IMR-90 (cell line): ENCODE measurements around the gene MYH11. TPM values are rescaled to one million over a fixed set of nuclear protein-coding genes. Genes with fewer than 3 reads are reported as not detected.

Experiments used
- ATAC-seq: fragments of 200-7000 bp; cut with Tn5 transposase; 2 replicates; pipeline ENCODE4 v1.9.1; 2020; ENCODE audit warnings: low read depth, mild to moderate bottlenecking, moderate library complexity
- BruUV-seq: library from RNA; stranded (reverse); fragments of 400-500 nt; replicated peaks from 2 replicates; lab custom pipeline; 2021; lab: Mats Ljungman, UMichigan
- CTCF ChIA-PET: fragments of 300-600 bp; formaldehyde crosslinking; extraction: SDS; loops from one replicate; lab custom pipeline; 2021; ENCODE audit warnings: antibody characterized with exemption; lab: Yijun Ruan, JAX
- POLR2A ChIA-PET: fragments of 300-600 bp; sonication (Branson Sonifier 250); formaldehyde crosslinking; loops from one replicate; lab custom pipeline; 2022; ENCODE audit warnings: antibody characterized with exemption; ENCODE audit not compliant: unreplicated experiment; lab: Charles Lee
- DNase-seq: peaks from one replicate; pipeline ENCODE4 v3.0.0; 2013
- H2AFZ ChIP-seq: replicated peaks from 2 replicates; pipeline ENCODE3; 2013; ENCODE audit warnings: low read length, mild to moderate bottlenecking; ENCODE audit not compliant: poor library complexity
- H2AK5ac ChIP-seq: 2 replicates; pipeline ENCODE4 v1.6.1; 2013; ENCODE audit warnings: low read depth, low read length, inconsistent platforms
- H2AK9ac ChIP-seq: replicated peaks from 2 replicates; pipeline ENCODE3; 2013; ENCODE audit warnings: mild to moderate bottlenecking, low read depth, low read length, moderate library complexity; ENCODE audit not compliant: poor library complexity
- H2BK120ac ChIP-seq: 2 replicates; pipeline ENCODE4 v1.6.1; 2013; ENCODE audit warnings: low read depth, low read length, inconsistent platforms
- H2BK15ac ChIP-seq: 3 replicates; pipeline ENCODE4 v1.6.1; 2013; ENCODE audit warnings: low read depth, low read length, inconsistent platforms
- H2BK20ac ChIP-seq: 2 replicates; pipeline ENCODE4 v1.6.1; 2013; ENCODE audit warnings: low read depth, mild to moderate bottlenecking, inconsistent platforms, low read length, moderate library complexity
- H2BK5ac ChIP-seq: 2 replicates; pipeline ENCODE4 v1.6.1; 2013; ENCODE audit warnings: mild to moderate bottlenecking, low read depth, low read length, inconsistent platforms; ENCODE audit not compliant: poor library complexity, severe bottlenecking
- H3K14ac ChIP-seq: replicated peaks from 2 replicates; pipeline ENCODE4 v1.6.1; 2013; ENCODE audit warnings: low read depth, low read length, inconsistent platforms
- H3K18ac ChIP-seq: 2 replicates; pipeline ENCODE4 v1.6.1; 2013; ENCODE audit warnings: low read depth, low read length, control low read depth
- H3K23ac ChIP-seq: 2 replicates; pipeline ENCODE4 v1.6.1; 2013; ENCODE audit warnings: low read depth, low read length, inconsistent platforms
- H3K27ac ChIP-seq: 2 replicates; pipeline ENCODE4 v1.5.1; 2013; ENCODE audit warnings: mild to moderate bottlenecking, control low read depth, low read length; ENCODE audit not compliant: insufficient read depth
- H3K27me3 ChIP-seq: 2 replicates; pipeline ENCODE4 v1.6.1; 2013; ENCODE audit warnings: low read length; ENCODE audit not compliant: control insufficient read depth, insufficient read depth
- H3K36me3 ChIP-seq: 2 replicates; pipeline ENCODE4 v1.6.1; 2013; ENCODE audit warnings: low read length, mixed read lengths; ENCODE audit not compliant: control insufficient read depth, insufficient read depth
- H3K4ac ChIP-seq: 2 replicates; pipeline ENCODE4 v1.6.1; 2013; ENCODE audit warnings: low read depth, low read length, inconsistent platforms
- H3K4me1 ChIP-seq: 2 replicates; pipeline ENCODE4 v1.6.1; 2013; ENCODE audit warnings: low read length, mixed read lengths; ENCODE audit not compliant: control insufficient read depth, insufficient read depth
- H3K4me2 ChIP-seq: 2 replicates; pipeline ENCODE4 v1.6.1; 2013; ENCODE audit warnings: low read depth, mild to moderate bottlenecking, control low read depth, low read length, moderate library complexity
- H3K4me3 ChIP-seq: 2 replicates; pipeline ENCODE4 v1.5.1; 2013; ENCODE audit warnings: low read depth, mild to moderate bottlenecking, control low read depth, low read length, moderate library complexity; ENCODE audit not compliant: insufficient read depth
- H3K56ac ChIP-seq: 2 replicates; pipeline ENCODE4 v1.6.1; 2013; ENCODE audit warnings: low read length, inconsistent platforms; ENCODE audit not compliant: insufficient read depth; ENCODE audit errors: extremely low read depth
- H3K79me1 ChIP-seq, 2 experiments: 2 replicates each; pipeline ENCODE4 v1.6.1; 2013; ENCODE audit warnings: low read length in 2 of 2, inconsistent platforms in 1 of 2, low read depth in 1 of 2
- H3K9ac ChIP-seq: 2 replicates; pipeline ENCODE4 v1.6.1; 2013; ENCODE audit warnings: low read depth, low read length, control low read depth
- H3K9me1 ChIP-seq: 2 replicates; pipeline ENCODE4 v1.6.1; 2013; ENCODE audit warnings: low read length, inconsistent platforms; ENCODE audit not compliant: insufficient read depth
- H3K9me3 ChIP-seq: 2 replicates; pipeline ENCODE4 v1.6.1; 2013; ENCODE audit warnings: low read length; ENCODE audit not compliant: control insufficient read depth, insufficient read depth
- H4K20me1 ChIP-seq: 2 replicates; pipeline ENCODE4 v1.6.1; 2013; ENCODE audit warnings: low read length, inconsistent platforms; ENCODE audit not compliant: insufficient read depth
- H4K5ac ChIP-seq: 2 replicates; pipeline ENCODE4 v1.6.1; 2013; ENCODE audit warnings: mild to moderate bottlenecking, low read depth, low read length, control low read depth
- H4K8ac ChIP-seq, 2 experiments: 2 replicates each; pipeline ENCODE4 v1.6.1; 2013; ENCODE audit warnings: low read depth in 2 of 2, low read length in 2 of 2, control low read depth in 1 of 2, inconsistent platforms in 1 of 2
- H4K91ac ChIP-seq: 2 replicates; pipeline ENCODE4 v1.6.1; 2013; ENCODE audit warnings: low read depth, low read length, inconsistent platforms; ENCODE audit not compliant: insufficient read depth
- BHLHE40 ChIP-seq: fragments of 150-350 bp; IDR thresholded peaks from 2 replicates; pipeline ENCODE4 v1.6.1; 2016; ENCODE audit warnings: mild to moderate bottlenecking, low read depth, low read length
- CHD1 ChIP-seq: IDR thresholded peaks from 2 replicates; pipeline ENCODE4 v1.6.1; 2012; ENCODE audit warnings: low read depth, low read length, improper control_type of control experiment
- CTCF ChIP-seq: conservative IDR thresholded peaks from 2 replicates; pipeline ENCODE4 v1.5.1; 2012; ENCODE audit warnings: mild to moderate bottlenecking, low read depth, low read length, improper control_type of control experiment
- MAZ ChIP-seq: IDR thresholded peaks from 2 replicates; pipeline ENCODE4 v1.6.1; 2012; ENCODE audit warnings: low read depth, mild to moderate bottlenecking, low read length, improper control_type of control experiment, moderate library complexity, borderline replicate concordance
- POLR2A ChIP-seq: IDR thresholded peaks from 2 replicates; pipeline ENCODE4 v1.6.1; 2012; ENCODE audit warnings: mild to moderate bottlenecking, low read depth, low read length
- WGBS, 2 experiments: methylation state at CpG; one replicate each; pipeline versions ENCODE4 v1.1.5 to v1.1.7; 2013; ENCODE audit warnings: missing lambda C conversion rate in 2 of 2; ENCODE audit not compliant: insufficient read length in 1 of 2; ENCODE audit errors: extremely low coverage in 2 of 2; 5-methylcytosine and 5-hydroxymethylcytosine counted together
- dilution Hi-C: fragments of 300-500 bp; cut with HindIII; formaldehyde crosslinking; loops from one replicate; pipeline ENCODE4 v1.14.3; 2018; ENCODE audit warnings: low sequenced_read_pairs; ENCODE audit not compliant: unreplicated experiment
- in situ Hi-C: fragments of 300-500 bp; cut with MboI; formaldehyde crosslinking; loops from 3 replicates; pipeline ENCODE4 v1.14.3; 2019; ENCODE audit warnings: low sequenced_read_pairs, inconsistent platforms, mixed read lengths
- intact Hi-C: fragments of 100-400 bp; cut with micrococcal nuclease; formaldehyde crosslinking; loops from 2 replicates; pipeline ENCODE4 v1.10.0; 2022
- polyA plus RNA-seq, 3 experiments: library from polyadenylated mRNA; depleted of rRNA; stranded (reverse); fragments of >200 nt; gene quantifications; 2 replicates each; pipeline ENCODE4 v1.2.3, GENCODE V29; 2012; ENCODE audit warnings: low replicate concordance in 1 of 3
- total RNA-seq: library from RNA; depleted of rRNA; stranded (reverse); fragments of >200 nt; gene quantifications from 2 replicates; pipeline ENCODE4 v1.2.3, GENCODE V29; 2012
- TF ChIP-seq, protein P1 (sequence below): fragments of 150-350 bp; IDR thresholded peaks from 2 replicates; pipeline ENCODE4 v1.6.1; 2017; ENCODE audit warnings: mild to moderate bottlenecking, antibody characterized with exemption, low read length, low read depth

Gene MYH11
- total and polyA plus RNA-seq, 2 of the 4 experiments (the other 2 are of a cell fraction): under 0.01 to 0.12 TPM

- Histone ChIP-seq H2BK20ac (no peak overlapping the region), H3K9me1 (no peaks in the 10 kb centered on the region), H2AK5ac (no peak overlapping the region), H3K4me3 (no peak overlapping the region), H3K27me3 (no peaks in the 10 kb centered on the region), H3K4me2 (no peak overlapping the region), H3K14ac (no peak overlapping the region), H3K9me3 (no peaks in the 10 kb centered on the region), H2BK15ac (no peak overlapping the region), H4K91ac (no peak overlapping the region), H3K4me1 (peaks cover 2% of the 10 kb centered on the region; the same call in 1 of the 2 replicates), H4K20me1 (no peaks in the 10 kb centered on the region), H3K27ac (no peak overlapping the region), H2AK9ac (no peak overlapping the region), H3K79me1 (no peaks in the 10 kb centered on the region), H2BK5ac (no peak overlapping the region), H2BK120ac (no peak overlapping the region), H4K8ac (no peak overlapping the region), H3K9ac (no peak overlapping the region), H3K56ac (no peak overlapping the region), H3K18ac (no peak overlapping the region), H3K4ac (no peak overlapping the region), H2AFZ (no peak overlapping the region), H3K36me3 (no peaks in the 10 kb centered on the region), H3K23ac (no peak overlapping the region), H4K5ac (no peak overlapping the region)
- TF ChIP-seq MAZ (no peak), CTCF (no peak), POLR2A (no peak), CHD1 (no peak), BHLHE40 (no peak)
- TF ChIP-seq, protein P1, sequence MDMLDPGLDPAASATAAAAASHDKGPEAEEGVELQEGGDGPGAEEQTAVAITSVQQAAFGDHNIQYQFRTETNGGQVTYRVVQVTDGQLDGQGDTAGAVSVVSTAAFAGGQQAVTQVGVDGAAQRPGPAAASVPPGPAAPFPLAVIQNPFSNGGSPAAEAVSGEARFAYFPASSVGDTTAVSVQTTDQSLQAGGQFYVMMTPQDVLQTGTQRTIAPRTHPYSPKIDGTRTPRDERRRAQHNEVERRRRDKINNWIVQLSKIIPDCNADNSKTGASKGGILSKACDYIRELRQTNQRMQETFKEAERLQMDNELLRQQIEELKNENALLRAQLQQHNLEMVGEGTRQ: no peak
- no peak for ATAC-seq
- dilution Hi-C loops (no loop called here), in situ Hi-C loops (no loop called here), intact Hi-C loops (no loop called here)
- CTCF ChIA-PET: no interaction called here
- no peak for DNase-seq
- POLR2A ChIA-PET: no interaction called here
- 90% methylated on average over 3 of the region's 6 CpGs; no CpG with 5 or more reads in 1 of the 2 experiments for WGBS, 2 experiments
- no TSS peak for BruUV-seq
Measured at GRCh38 chr16:15746332-15746731, 110.5 kb downstream of the MYH11 start.
